HG02610 (cell line): ENCODE measurements around the gene EEFSEC.

ENCODE experiments used
- ATAC-seq: cut with Tn5 transposase; IDR thresholded peaks from one replicate; pipeline ENCODE4 v1.9.1; 2021; ENCODE audit warnings: mild to moderate bottlenecking, moderate library complexity; ENCODE audit not compliant: unreplicated experiment

EEFSEC gene

DNA sequence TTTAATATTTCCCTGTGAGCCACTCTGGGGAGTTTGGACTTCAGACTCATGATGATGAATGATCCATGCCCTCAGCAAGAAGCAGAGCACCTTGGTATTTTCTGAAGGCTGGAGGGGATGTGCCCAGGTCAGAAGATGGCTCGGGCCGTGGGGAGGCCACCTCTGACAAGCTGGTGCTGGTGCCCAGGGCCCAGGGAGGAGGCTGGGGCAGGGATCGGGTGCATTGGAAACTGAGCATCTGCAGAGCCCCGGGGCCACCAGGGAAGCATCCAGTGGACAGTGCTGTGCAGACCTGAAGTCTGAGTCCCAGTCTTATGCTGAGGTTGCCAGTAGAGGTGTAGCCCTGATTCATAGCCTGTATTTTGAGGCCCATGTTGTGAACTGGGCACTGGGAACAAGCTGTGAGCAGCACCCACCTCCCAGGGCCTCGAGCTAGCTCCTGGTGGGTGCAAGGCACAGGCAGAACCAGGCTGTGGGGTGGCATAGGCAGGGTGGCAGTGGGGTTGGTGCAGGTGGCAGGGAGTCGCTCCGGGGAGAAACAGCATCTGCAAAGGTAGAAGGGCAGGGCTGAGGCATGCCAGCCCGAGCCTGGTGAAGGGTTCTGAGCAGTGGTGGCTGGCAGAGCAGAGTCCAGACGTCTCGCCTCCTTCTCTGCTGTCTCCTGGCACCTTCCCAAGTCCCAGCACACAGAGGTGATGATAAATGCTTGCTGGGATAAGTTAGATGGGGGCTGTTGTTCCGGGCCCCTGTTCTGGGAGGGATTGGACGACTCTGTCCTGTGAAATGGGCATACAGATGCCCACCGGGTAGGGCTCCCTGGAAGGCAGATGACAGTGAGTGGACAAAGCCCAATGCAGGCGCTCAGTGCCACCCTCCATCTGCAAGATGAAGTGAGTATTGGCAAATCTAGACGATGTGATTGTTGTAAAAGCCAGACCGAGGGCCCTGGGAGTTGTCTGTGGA, 302.8 kb downstream of the EEFSEC start:
- no peak for ATAC-seq

DNA sequence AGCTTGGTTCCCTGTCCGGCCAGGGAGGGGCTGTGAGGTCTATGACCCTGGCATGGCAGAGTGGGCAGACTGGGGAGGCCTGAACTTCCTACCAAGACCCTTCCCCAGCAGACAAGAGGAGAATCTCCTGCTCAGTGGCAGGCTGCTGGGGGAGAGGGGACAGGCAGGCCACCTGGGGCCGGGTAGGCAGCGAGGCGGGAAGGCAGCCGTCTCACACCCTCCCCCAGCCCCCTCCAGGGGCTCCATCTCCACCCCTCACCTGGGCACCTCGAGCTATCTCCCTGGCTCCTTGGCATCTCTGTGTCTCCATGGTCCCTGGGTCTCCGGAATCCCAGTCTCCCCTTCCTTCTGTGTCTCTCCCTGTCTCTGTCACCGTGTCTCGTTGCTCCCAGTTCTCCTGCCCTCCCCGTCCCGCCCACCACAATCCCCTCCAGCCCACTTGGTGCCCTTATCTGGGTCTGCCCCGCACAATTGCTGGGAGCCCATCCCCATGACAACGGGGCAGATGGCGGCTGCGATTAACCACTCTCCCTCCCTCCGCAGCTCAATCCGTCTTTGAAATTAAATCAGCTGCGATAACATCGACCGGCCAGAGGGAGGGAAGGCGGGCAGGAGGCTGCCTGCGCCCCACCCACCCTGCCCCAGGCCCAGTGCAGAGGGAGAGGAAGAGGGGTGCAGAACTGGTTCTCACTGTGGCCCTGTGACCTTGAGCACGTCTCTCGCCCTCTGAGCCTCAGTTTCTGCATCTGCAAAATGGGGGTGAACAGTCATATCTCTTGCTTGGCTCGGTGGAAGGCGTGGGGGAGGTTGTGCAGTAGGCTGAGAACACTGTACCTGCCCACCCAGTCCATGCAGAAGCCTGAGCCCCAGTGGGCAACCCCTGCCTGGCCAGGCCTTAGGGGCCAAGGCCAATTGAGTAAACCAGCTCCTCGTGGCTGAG, 303.8 kb downstream of the EEFSEC start:
- ATAC-seq = no peak

GRCh38 chr3:128457937-128458336, 304.7 kb downstream of the EEFSEC start:
- no peak for ATAC-seq
